Lower leg skin (tissue), 4 donors: ENCODE results near the gene TPBGL. TPM values are rescaled to one million over a fixed set of nuclear protein-coding genes. Genes with fewer than 3 reads are reported as not detected.

Experiments used
- DNase-seq, 2 donors: peaks; one replicate each; pipeline ENCODE4 v3.0.0-alpha.2; 2019; ENCODE audit warnings: low spot score in 2 of 2
- H3K4me3 ChIP-seq: fragments of 200-600 bp; sonication (generic); 2 replicates; pipeline ENCODE4 v1.5.1; 2017; ENCODE audit warnings: mild to moderate bottlenecking, low read depth; ENCODE audit not compliant: poor library complexity, severe bottlenecking
- POLR2A ChIP-seq, 2 donors: fragments of 450-650 bp; IDR thresholded peaks; one replicate each; pipeline ENCODE4 v1.6.1; 2016 to 2017; ENCODE audit warnings: antibody characterized with exemption in 2 of 2, mild to moderate bottlenecking in 1 of 2, moderate library complexity in 1 of 2
- WGBS, 2 donors: methylation state at CpG; one replicate each; pipeline ENCODE4 v1.1.5; 2018; 5-methylcytosine and 5-hydroxymethylcytosine counted together
- intact Hi-C: fragments of 100-400 bp; cut with DNase I; formaldehyde crosslinking; loops from one replicate; pipeline ENCODE4 v1.15.0; 2023; ENCODE audit warnings: low total_unique reads
- total RNA-seq, 4 donors: library from RNA; depleted of rRNA; stranded (reverse); fragments of >200 nt; gene quantifications; one replicate each; pipeline ENCODE4 v1.1.0, GENCODE V29; 2016
- TF ChIP-seq, protein P1 (sequence below), 3 donors: fragments of 450-650 bp; IDR thresholded peaks; one replicate each; pipeline ENCODE4 v1.5.1; 2016; ENCODE audit warnings: antibody characterized with exemption in 3 of 3, mild to moderate bottlenecking in 3 of 3, moderate library complexity in 2 of 3

TPBGL gene
- total RNA-seq, 4 donors from 2014 or later, result 0.13 to 0.84 TPM; not detected in 2

DNA sequence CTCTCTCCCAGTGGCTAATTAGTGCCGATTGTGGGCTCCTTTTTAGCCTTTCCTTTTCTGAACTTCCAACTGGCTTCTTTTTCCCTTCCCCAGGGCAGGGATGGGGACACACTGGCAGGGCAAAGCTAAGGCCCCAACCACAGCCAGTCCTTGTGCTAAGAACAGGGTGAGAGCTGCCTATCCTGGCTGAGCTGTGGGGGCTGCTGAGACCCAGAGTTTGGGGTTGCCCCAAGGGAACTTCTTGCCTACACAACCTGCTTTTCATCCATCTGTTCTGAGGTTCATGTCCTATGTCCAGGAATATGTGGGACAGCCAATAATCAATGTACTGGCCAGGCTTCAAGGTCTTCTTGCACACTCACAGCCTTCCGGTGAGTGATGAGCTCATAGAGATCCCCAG lies 10.0 kb upstream of the TPBGL start:
- intact Hi-C loops, result no loop called here
- no peak overlapping the region for H3K4me3 ChIP-seq
- WGBS, 2 donors, result 76 to 91% methylated on average over 2 of the region's 2 CpGs
- DNase-seq, result peak in 1 of 2 donors; percentile 61
- TF ChIP-seq, protein P1, sequence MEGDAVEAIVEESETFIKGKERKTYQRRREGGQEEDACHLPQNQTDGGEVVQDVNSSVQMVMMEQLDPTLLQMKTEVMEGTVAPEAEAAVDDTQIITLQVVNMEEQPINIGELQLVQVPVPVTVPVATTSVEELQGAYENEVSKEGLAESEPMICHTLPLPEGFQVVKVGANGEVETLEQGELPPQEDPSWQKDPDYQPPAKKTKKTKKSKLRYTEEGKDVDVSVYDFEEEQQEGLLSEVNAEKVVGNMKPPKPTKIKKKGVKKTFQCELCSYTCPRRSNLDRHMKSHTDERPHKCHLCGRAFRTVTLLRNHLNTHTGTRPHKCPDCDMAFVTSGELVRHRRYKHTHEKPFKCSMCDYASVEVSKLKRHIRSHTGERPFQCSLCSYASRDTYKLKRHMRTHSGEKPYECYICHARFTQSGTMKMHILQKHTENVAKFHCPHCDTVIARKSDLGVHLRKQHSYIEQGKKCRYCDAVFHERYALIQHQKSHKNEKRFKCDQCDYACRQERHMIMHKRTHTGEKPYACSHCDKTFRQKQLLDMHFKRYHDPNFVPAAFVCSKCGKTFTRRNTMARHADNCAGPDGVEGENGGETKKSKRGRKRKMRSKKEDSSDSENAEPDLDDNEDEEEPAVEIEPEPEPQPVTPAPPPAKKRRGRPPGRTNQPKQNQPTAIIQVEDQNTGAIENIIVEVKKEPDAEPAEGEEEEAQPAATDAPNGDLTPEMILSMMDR (IDR thresholded peaks at IDR 0.05), result no peak
- no peak for TF ChIP-seq POLR2A (IDR thresholded peaks at IDR 0.05)

DNA sequence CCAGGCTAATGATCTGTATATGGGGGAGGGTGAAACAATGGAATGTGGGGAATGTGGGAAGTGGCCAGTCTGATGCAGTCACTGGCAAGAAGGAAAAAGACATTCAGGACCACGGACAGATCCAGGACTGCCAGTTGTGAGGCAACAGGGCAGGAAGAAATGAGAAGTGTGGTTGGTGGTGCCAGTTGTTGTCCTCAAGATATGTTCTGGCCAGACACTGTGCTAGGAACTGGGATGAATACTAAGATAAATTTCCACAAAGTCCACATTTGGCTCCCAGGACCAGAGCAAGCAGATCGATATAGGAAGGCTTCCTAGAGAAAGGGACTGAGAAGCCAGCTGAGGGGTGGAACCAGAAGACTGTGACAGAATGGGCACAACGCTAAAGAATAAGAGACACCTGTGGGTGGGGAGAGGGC lies 6.8 kb upstream of the TPBGL start:
- no peak overlapping the region for H3K4me3 ChIP-seq
- 45 to 55% methylated on average over 3 of the region's 3 CpGs for WGBS, 2 donors
- intact Hi-C loops, result no loop called here
- no peak for TF ChIP-seq POLR2A (IDR thresholded peaks at IDR 0.05)
- TF ChIP-seq, protein P1 (IDR thresholded peaks at IDR 0.05), result no peak
- DNase-seq, result peak in 1 of 2 donors; percentile 60

DNA sequence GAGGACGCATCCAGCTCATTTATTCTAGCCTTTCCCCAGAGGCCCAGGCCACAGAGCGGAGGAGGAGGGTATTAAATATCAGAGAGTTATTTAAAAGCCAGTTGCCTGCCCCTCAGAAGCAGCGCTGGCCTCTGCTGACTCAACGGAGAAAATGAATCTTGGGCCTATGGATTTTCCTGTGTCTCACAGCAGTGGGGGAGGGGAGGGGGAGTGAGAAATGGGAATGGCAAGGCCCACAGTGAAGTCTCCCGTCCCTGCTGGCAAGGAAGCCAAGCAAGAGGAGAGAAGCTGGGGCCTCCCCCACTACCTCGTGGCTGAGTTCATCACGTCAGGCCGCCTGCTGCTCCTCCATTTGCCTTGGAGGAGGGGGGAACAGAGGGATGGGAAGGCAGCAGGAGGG lies 4.5 kb upstream of the TPBGL start:
- 49 to 71% methylated on average over 8 of the region's 8 CpGs for WGBS, 2 donors

DNA sequence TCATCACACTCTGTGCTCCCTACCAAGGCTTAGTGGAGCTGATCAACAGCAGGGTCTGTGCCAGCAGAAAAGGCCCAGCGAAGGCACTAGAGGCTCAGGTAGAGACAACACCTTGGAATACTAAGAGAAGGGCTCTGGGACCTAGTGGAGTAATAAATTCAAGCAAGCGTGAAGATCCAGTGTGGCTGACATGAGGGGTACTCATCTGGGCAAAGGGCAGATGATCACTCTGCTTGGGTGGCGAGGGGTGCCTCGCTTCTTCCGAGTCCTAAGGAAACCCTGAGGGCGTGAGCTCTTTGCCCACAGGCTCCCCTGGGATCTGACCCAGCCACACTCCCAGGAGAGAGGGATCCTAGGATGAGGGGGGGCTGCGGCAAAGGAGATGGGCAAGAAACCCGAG lies 3.5 kb upstream of the TPBGL start:
- no peak for TF ChIP-seq POLR2A (IDR thresholded peaks at IDR 0.05)
- TF ChIP-seq, protein P1 (IDR thresholded peaks at IDR 0.05), result no peak
- WGBS, 2 donors, result 82 to 83% methylated on average over 8 of the region's 8 CpGs
- intact Hi-C loops, result no loop called here
- peak in 1 of 2 donors; percentile 64 for DNase-seq
- no peak overlapping the region for H3K4me3 ChIP-seq

More for the DNA sequence above, 4.5 kb upstream of the TPBGL start:
- intact Hi-C loops, result no loop called here
- no peak overlapping the region for H3K4me3 ChIP-seq
- TF ChIP-seq, protein P1 (IDR thresholded peaks at IDR 0.05), result no peak
- no peak for TF ChIP-seq POLR2A (IDR thresholded peaks at IDR 0.05)
- peak in 1 of 2 donors; percentile 79 for DNase-seq

DNA sequence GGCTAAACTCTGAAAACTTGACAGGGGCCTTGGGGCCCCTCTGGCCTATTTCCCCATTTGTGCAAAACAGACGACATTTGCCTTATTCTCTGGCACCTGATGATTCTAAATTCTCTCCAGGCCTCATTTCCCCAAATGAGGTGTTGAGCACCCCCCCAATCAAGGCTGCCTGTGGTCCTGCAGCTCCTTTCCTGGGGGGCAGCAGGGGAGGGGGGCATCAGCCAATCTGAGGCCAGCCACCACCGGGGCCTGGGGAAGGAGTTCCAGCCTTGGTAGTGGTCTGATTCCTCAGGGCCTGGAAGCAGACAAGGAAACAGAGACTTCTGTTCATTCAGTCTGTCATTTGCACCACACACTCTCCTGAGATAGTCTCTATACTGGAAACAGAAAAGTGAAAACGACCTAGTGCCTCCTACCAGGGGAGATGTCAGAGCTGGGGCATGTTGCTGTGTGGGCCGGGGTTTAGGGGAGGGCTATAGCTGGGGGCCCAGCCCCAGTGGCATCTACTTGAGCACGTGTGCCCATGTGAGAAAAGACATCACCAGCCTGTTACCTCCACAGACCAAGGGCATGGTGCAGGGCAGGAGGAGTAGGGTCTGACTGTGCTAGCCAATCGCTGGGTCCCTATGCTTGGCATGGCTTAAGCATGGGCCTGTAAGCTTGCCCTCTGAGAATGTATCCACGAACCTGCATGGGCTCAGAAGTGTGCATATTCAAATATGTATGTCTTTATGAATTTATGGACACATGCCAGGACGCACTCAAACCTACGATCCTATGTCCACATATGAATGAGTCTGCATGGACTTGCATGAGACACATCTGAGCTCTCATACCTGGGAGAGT lies 1.8 kb upstream of the TPBGL start:
- no peak for TF ChIP-seq POLR2A (IDR thresholded peaks at IDR 0.05)
- TF ChIP-seq, protein P1 (IDR thresholded peaks at IDR 0.05), result no peak
- DNase-seq, result peak in 1 of 2 donors; percentile 54
- intact Hi-C loops, result no loop called here
- H3K4me3 ChIP-seq, result no peak overlapping the region
- 80 to 82% methylated on average over 9 of the region's 9 CpGs for WGBS, 2 donors
